Breast epithelium (tissue), 4 donors: ENCODE measurements around the gene TMEM132C. TPM values are rescaled to one million over a fixed set of nuclear protein-coding genes. Genes with fewer than 3 reads are reported as not detected.

Source experiments
- DNase-seq, 2 donors: peaks; one replicate each; pipeline ENCODE4 v3.0.0-alpha.2; 2019; ENCODE audit warnings: low spot score in 2 of 2
- H3K27ac ChIP-seq, 2 donors: fragments of 200-600 bp; sonication (generic) in 1 of 2; one replicate each; pipeline ENCODE4 v1.5.1; 2016 to 2019; ENCODE audit warnings: mild to moderate bottlenecking in 1 of 2
- H3K27me3 ChIP-seq, 2 donors: fragments of 200-600 bp; sonication (generic) in 1 of 2; one replicate each; pipeline versions ENCODE4 v1.5.1 to v1.6.0; 2017 to 2019; ENCODE audit warnings: control low read depth in 1 of 2, mild to moderate bottlenecking in 1 of 2
- H3K36me3 ChIP-seq: fragments of 200-600 bp; one replicate; pipeline ENCODE4 v1.5.1; 2019
- H3K4me1 ChIP-seq, 2 donors: fragments of 200-600 bp; sonication (generic); one replicate each; pipeline ENCODE4 v1.5.1; 2016 to 2019; ENCODE audit warnings: control low read depth in 1 of 2
- H3K4me3 ChIP-seq, 3 donors: fragments of 200-600 bp; sonication (generic); 1 replicate in 2 of 3; 2 replicates in 1 of 3; pipeline ENCODE4 v1.5.1; 2016 to 2019; ENCODE audit warnings: mild to moderate bottlenecking in 3 of 3, moderate library complexity in 2 of 3
- H3K9me3 ChIP-seq, 2 donors: fragments of 200-600 bp; sonication (generic) in 1 of 2; one replicate each; pipeline ENCODE4 v1.5.1; 2016 to 2019; ENCODE audit warnings: control low read depth in 1 of 2
- CTCF ChIP-seq, 3 donors: fragments of 450-650 bp; IDR thresholded peaks; one replicate each; pipeline ENCODE4 v1.5.1; 2016 to 2017; ENCODE audit warnings: antibody characterized with exemption in 3 of 3, mild to moderate bottlenecking in 3 of 3, moderate library complexity in 3 of 3
- POLR2A ChIP-seq: fragments of 450-650 bp; IDR thresholded peaks from one replicate; pipeline ENCODE4 v1.6.1; 2016; ENCODE audit warnings: antibody characterized with exemption, mild to moderate bottlenecking, moderate library complexity
- POLR2AphosphoS5 ChIP-seq, 3 donors: sonication (generic); formaldehyde crosslinking; IDR thresholded peaks; one replicate each; pipeline ENCODE4 v1.6.1; 2017; ENCODE audit warnings: antibody characterized with exemption in 3 of 3
- intact Hi-C: fragments of 100-400 bp; cut with DNase I; formaldehyde crosslinking; loops from one replicate; pipeline ENCODE4 v1.15.1; 2023; ENCODE audit warnings: low total_unique reads
- total RNA-seq, 3 donors: library from RNA; depleted of rRNA; stranded (reverse); fragments of >200 nt; gene quantifications; one replicate each; pipeline ENCODE4 v1.1.0, GENCODE V29; 2016

The TMEM132C gene
- total RNA-seq, 3 donors from 2014 or later, result 7.2 to 54.1 (median 15.7) TPM

GRCh38 chr12:128339126-128339520 lies 72.2 kb downstream of the TMEM132C start:
- DNase-seq, result no peak
- intact Hi-C loops, result no loop called here
- H3K36me3 ChIP-seq, result no peaks in the 10 kb centered on the region
- H3K27me3 ChIP-seq, result no peaks in the 10 kb centered on the region
- no peaks in the 10 kb centered on the region for H3K4me1 ChIP-seq
- H3K4me3 ChIP-seq, result no peak overlapping the region
- TF ChIP-seq CTCF (IDR thresholded peaks at IDR 0.05), result no peak
- peak overlapping the region in 1 of 2 donors; percentile 8 for H3K27ac ChIP-seq
- H3K9me3 ChIP-seq, result peaks cover 0 to 3% of the 10 kb centered on the region in 2 donors

- intact Hi-C loops, result no loop called here
- Histone ChIP-seq H3K4me1 (no peaks in the 10 kb centered on the region), H3K36me3 (no peaks in the 10 kb centered on the region), H3K4me3 (no peak overlapping the region), H3K9me3 (peaks cover 0 to 2% of the 10 kb centered on the region in 2 donors), H3K27me3 (no peaks in the 10 kb centered on the region), H3K27ac (no peak overlapping the region)
- no peak for TF ChIP-seq CTCF (IDR thresholded peaks at IDR 0.05)
- no peak for TF ChIP-seq POLR2AphosphoS5 (IDR thresholded peaks at IDR 0.05)
- no peak for TF ChIP-seq POLR2A
- no peak for DNase-seq
These were observed 72.7 kb downstream of the TMEM132C start for GRCh38 chr12:128339631-128340030.

GRCh38 chr12:128353301-128353700 lies 86.3 kb downstream of the TMEM132C start:
- no peak overlapping the region for H3K27ac ChIP-seq
- H3K4me1 ChIP-seq, result no peaks in the 10 kb centered on the region

GRCh38 chr12:128356547-128356946 lies 89.6 kb downstream of the TMEM132C start:
- DNase-seq, result no peak
- H3K9me3 ChIP-seq, result peaks cover 0 to 8% of the 10 kb centered on the region in 2 donors
- TF ChIP-seq POLR2A (no peak), POLR2AphosphoS5 (IDR thresholded peaks at IDR 0.05) (no peak)
- H3K4me3 ChIP-seq, result no peak overlapping the region
- H3K27ac ChIP-seq, result no peak overlapping the region
- no peaks in the 10 kb centered on the region for H3K4me1 ChIP-seq
- H3K36me3 ChIP-seq, result no peaks in the 10 kb centered on the region
- H3K27me3 ChIP-seq, result no peaks in the 10 kb centered on the region
- intact Hi-C loops, result no loop called here

More at GRCh38 chr12:128353301-128353700, 86.3 kb downstream of the TMEM132C start:
- intact Hi-C loops, result no loop called here
- no peak for TF ChIP-seq POLR2A
- TF ChIP-seq POLR2AphosphoS5 (IDR thresholded peaks at IDR 0.05), result no peak
- TF ChIP-seq CTCF (IDR thresholded peaks at IDR 0.05), result no peak
- DNase-seq, result no peak
- Histone ChIP-seq H3K36me3 (no peaks in the 10 kb centered on the region), H3K9me3 (peaks cover 0 to 22% of the 10 kb centered on the region in 2 donors), H3K4me3 (no peak overlapping the region), H3K27me3 (no peaks in the 10 kb centered on the region)

- intact Hi-C loops, result no loop called here
- TF ChIP-seq CTCF (IDR thresholded peaks at IDR 0.05), result no peak
- TF ChIP-seq POLR2AphosphoS5 (IDR thresholded peaks at IDR 0.05), result no peak
- Histone ChIP-seq H3K27ac (no peak overlapping the region), H3K4me1 (no peaks in the 10 kb centered on the region), H3K27me3 (peaks cover 0 to 3% of the 10 kb centered on the region in 2 donors), H3K9me3 (no peaks in the 10 kb centered on the region), H3K4me3 (no peak overlapping the region), H3K36me3 (no peaks in the 10 kb centered on the region)
- DNase-seq, result no peak
These were observed 94.5 kb downstream of the TMEM132C start for GRCh38 chr12:128361400-128361995.
